Anterior cingulate cortex (tissue), 58 donors: ENCODE measurements around the gene LMAN1L.
A peak's percentile ranks its signal among the peaks of the same experiment; 100 is the strongest.

Experiments used
- DNase-seq, 58 donors: peaks; one replicate each; lab custom pipeline; 2025; lab: John Stamatoyannopoulos, UW

Gene LMAN1L

DNA sequence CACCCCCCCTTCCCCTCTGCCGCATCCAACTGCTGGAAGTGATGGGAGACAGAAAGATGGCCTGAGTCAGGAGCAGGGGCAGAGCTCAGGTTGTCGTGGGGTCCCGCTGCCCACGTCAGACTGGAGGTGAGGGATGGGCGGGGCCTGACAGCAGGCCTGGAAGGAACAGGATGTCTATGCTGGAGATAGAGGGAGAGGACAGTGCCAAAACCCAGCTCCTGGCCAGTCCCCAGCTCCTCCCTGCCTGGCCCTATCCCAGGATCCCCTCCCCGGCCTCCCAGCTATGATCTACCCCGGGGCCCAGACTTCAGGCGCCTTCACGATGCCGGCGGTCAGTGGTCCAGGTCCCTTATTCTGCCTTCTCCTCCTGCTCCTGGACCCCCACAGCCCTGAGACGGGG lies at the start of gene LMAN1L:
TSS of gene LMAN1L (plus strand) at position 303 of the 400 bp plus-strand sequence. CDS start at position 323, 20 bp downstream.
- DNase-seq, result no peak

DNA sequence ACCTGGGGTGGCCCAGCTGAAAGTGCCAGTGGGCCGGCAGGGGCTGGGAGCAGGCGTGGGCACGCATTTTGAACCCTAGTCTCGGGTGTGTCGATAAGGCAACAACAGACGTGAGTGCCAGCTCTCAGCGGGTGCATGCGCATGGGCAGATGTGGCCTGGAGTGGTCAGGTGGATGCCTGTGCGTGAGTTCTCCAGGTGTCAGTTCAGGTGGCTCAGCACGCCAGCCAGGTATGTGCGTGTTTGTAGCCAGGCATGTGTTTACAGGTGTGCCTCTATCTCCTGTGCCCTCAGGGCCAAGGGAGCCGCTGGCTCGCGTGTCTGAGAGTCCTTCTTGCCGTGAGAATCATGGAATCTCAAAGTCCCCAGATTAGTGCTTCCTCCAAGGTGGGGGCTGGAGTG lies 49.2 kb upstream of the LMAN1L start:
- DNase-seq, result no peak

DNA sequence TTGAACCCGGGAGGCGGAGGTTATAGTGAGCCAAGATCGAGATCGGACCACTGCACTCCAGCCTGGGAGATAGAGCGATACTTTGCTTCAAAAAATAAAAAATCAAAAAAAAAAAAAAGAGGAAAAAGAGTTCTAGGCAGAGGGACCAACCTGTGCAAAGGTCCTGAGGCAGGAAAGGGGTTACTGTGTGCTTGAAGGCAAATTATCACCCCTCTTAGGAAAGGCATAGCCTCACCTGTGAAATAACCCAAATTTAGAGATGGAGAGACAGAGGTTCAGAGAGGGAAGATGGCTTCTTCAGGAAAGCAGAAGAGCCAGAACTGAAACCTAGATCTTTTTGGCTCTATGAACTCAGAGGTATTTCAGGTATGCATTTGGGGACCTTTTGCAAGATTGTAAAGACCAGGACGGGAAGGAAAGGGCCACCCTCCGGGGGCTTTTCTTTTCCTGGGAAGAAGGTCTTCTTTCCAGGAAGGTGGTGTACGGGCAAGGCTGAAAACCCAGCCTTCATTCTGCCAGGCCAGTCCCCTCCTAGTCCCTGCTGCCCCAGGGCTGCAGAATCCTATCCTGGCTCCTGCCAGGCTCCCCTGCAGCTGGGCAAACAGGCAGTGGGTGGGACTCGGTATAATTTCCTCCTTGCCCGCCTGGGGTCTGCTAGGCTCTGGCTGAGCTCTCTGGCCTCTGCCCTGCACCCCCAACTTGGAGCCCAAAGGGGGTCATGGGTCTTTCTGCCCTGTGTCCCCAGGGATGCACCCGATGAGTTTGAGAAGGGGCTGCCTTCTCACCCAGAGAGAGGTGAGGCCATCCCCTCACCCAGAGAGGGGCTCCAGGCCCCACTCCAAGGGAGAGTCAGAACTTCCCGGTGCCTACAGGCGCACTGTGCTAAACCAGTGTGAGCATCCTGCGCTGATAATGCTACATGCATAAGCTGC lies 45.2 kb upstream of the LMAN1L start:
- no peak for DNase-seq

DNA sequence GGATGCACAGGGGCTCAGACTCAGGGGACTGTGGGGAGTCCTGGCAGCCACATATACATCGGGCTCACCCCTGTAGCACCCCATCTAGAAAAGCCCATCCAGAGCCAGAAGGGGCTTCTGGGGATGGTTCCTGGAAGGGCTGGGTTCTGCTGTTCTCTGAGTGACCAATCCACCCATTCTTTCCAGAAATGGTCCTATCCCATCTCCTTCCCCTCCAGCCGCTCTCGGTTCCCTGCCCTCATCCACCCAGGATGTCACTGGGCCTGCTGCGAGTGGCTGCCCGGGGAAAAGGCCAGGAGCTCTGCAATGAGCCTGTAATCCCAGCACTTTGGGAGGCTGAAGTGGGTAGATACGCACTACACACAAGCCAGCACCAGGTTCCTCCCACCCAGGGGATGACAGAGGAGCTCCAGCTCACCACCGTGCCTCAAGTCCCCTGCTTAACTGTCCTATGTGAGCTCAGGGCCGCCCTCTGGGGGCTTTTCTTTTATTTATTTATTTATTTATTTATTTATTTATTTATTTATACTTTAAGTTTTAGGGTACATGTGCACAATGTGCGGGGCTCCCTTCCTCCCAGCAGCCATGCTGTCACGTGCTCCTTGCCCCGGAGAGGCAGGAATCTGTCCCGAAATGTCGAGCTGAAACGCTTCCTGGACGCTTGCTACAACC lies 44.4 kb upstream of the LMAN1L start:
- DNase-seq, result no peak

- DNase-seq, result peak in 47 of 58 donors; percentile 6 to 70 (median 39)
Observed at GRCh38 chr15:74768771-74769342, 43.8 kb upstream of the LMAN1L start.

DNA sequence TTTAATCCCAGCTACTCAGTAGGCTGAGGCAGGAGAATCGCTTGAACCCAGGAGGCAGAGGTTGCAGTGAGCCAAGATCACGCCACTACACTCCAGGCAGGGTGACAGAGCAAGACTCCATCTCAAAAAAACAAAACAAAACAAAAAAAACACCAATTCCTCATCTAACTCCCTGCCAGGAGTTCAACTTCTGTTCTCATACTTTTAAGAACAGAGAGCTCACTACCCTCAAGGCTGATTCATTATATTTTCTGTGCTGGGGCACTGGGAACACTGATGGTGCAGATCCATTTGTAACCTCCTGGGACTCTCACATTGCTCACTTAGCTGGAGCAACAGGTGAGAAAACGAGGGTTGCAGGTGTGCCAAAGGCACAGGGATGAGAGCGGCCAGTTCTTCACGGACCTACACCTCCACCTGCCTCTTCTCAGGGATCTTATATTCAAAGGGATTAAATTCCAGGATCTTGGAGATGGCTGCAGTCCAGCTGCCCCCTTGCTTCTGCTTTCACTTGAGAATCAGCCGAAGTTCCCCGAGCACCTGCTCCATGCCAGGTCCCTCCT lies 43.1 kb upstream of the LMAN1L start:
- no peak for DNase-seq

- no peak for DNase-seq
Observed at GRCh38 chr15:74770211-74770903, 42.3 kb upstream of the LMAN1L start.

DNA sequence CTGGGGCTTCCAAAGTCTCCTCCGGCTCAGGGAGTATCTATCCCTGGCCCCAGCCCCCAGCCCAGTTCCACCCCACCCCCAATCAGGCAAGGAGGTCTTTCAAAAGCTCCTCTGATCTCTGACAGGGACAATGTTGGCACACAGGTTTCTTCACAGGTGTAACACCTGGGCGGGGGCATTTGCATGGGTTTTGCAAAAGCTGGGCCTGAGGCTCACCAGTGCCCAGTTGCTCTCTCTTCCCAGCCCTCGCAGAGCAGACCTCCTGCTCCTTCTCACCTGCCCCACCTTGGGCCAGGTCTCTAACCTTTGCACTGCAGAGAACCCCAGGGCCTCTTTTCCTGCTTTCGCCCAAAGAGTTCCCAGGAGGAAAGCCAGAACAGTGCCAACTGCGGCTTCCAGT lies 39.3 kb upstream of the LMAN1L start:
- DNase-seq, result no peak

DNA sequence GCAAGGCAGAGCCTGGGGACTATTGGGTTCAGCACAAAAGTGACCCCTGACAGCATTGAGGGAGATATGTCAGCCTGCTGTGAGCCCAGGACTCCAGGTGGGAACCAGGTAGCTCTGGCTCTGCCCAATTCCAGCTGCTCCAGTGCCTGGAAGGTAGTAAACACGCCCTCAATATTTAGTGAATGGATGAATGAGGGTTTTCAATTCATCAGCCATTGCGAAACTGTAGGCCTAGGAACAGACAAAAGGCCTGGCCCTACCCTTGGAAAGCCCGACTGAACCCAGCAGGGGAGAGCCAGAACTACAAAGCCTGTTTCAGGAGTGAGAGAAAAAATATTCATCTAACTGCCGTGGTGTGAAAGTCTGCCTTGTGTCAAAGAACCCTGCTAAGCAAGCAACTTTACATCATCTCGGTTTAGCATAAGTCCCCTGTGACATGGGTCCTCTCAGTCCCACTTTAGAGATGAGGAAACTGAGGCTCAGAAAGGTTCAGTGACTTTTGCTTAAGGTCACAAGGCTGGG lies 38.8 kb upstream of the LMAN1L start:
- DNase-seq, result peak in 8 of 58 donors; percentile 24 to 57 (median 31)

GRCh38 chr15:74775132-74775562 lies 37.5 kb upstream of the LMAN1L start:
- no peak for DNase-seq

DNA sequence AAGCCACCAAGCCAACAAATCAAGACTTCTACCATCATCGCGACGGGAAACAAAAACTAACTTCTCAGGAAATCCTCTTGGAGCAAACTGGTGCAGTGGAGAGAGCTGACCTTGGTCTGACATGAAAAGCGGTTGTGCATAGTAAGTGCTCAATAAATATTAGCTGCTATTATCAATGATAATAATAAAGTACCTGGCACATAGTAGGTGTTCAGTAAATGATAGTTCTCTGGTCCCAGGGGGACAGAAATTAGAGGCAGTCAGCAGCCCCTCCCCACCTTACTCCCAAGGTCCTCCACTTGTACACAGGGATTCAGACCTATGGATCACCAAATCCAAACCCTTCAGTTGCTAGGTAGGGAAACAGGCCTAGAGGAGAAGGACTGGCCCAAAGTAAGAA lies 36.7 kb upstream of the LMAN1L start:
- no peak for DNase-seq

GRCh38 chr15:74776821-74777768 lies 35.5 kb upstream of the LMAN1L start:
- DNase-seq, result peak in 7 of 58 donors; percentile 16 to 52 (median 26)

GRCh38 chr15:74777769-74778598 lies 34.7 kb upstream of the LMAN1L start:
- DNase-seq, result no peak

- no peak for DNase-seq
Observed at GRCh38 chr15:74778599-74778970, 34.0 kb upstream of the LMAN1L start.

DNA sequence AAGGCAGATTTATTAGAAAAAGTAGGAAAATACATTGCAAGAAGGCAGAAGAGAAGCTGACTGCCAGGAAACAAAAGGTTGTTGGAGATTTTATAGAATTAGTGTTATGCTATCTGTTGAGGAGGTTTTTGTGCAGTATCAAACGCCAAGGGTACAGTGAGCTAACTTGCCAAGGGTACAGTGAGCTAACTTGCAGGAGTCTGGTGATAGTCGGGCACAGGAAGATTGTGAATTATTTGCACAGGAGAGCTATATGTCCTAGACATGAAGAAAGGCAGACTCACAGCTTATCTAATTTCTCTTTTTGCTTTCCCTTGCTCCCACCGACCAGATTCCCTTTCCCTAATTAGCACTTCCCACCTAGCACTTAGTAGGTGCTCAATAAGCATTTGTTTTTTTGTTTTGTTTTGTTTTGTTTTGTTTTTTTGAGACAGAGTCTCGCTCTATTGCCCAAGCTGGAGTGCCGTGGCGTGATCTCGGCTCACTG lies 33.4 kb upstream of the LMAN1L start:
- DNase-seq, result no peak

- DNase-seq, result no peak
Observed at GRCh38 chr15:74780523-74781430, 31.9 kb upstream of the LMAN1L start.
